CD4-positive, alpha-beta memory T cell (primary cell): Measurements from ENCODE around the gene ANKRD33. TPM values are rescaled to one million over a fixed set of nuclear protein-coding genes. Genes with fewer than 3 reads are reported as not detected.

Experiments used
- CTCF ChIA-PET: fragments of 350-600 bp; sonication (Branson Sonifier 250); formaldehyde crosslinking; loops from one replicate; lab custom pipeline; 2021; ENCODE audit warnings: inconsistent platforms; ENCODE audit not compliant: partially characterized antibody; lab: Charles Lee
- POLR2A ChIA-PET: fragments of 350-600 bp; sonication (Branson Sonifier 250); formaldehyde crosslinking; loops from one replicate; lab custom pipeline; 2021; ENCODE audit not compliant: partially characterized antibody; lab: Charles Lee
- DNase-seq, 5 donors: peaks; one replicate each; pipeline versions ENCODE4 v3.0.0 to v3.0.0-alpha.2; 2020 to 2022; ENCODE audit warnings: mixed read lengths in 1 of 5
- H3K27ac ChIP-seq: one replicate; pipeline ENCODE4 v1.7.0; 2013; ENCODE audit warnings: low read depth, low read length
- H3K27me3 ChIP-seq: 2 replicates; pipeline ENCODE4 v1.7.0; 2013; ENCODE audit warnings: mild to moderate bottlenecking, low read length, moderate library complexity; ENCODE audit not compliant: insufficient read depth
- H3K36me3 ChIP-seq: 2 replicates; pipeline ENCODE4 v1.7.0; 2013; ENCODE audit warnings: mild to moderate bottlenecking, low read length, moderate library complexity; ENCODE audit not compliant: insufficient read depth
- H3K4me1 ChIP-seq: 2 replicates; pipeline ENCODE4 v1.7.0; 2013; ENCODE audit warnings: mild to moderate bottlenecking, low read length, moderate library complexity; ENCODE audit not compliant: insufficient read depth
- H3K4me3 ChIP-seq, 2 donors: one replicate each; pipeline ENCODE4 v1.7.0; 2013; ENCODE audit warnings: low read length in 2 of 2, mild to moderate bottlenecking in 1 of 2
- H3K9me3 ChIP-seq, 2 donors: one replicate each; pipeline ENCODE4 v1.7.0; 2013; ENCODE audit warnings: low read length in 2 of 2, control low read depth in 1 of 2; ENCODE audit not compliant: control insufficient read depth in 1 of 2
- H3K27ac Mint-ChIP-seq, 7 donors: one replicate each; pipeline ENCODE4 v1.8.0; 2020 to 2021; ENCODE audit warnings: mixed read lengths in 7 of 7, mild to moderate bottlenecking in 6 of 7, inconsistent platforms in 3 of 7, moderate library complexity in 3 of 7
- H3K27me3 Mint-ChIP-seq, 2 donors: one replicate each; pipeline ENCODE4 v1.8.0; 2020 to 2021; ENCODE audit warnings: mixed read lengths in 2 of 2
- H3K36me3 Mint-ChIP-seq, 2 donors: one replicate each; pipeline ENCODE4 v1.8.0; 2020 to 2021; ENCODE audit warnings: mixed read lengths in 2 of 2, inconsistent platforms in 1 of 2, mild to moderate bottlenecking in 1 of 2
- H3K4me1 Mint-ChIP-seq, 4 donors: one replicate each; pipeline ENCODE4 v1.8.0; 2020 to 2021; ENCODE audit warnings: mixed read lengths in 4 of 4, mild to moderate bottlenecking in 1 of 4
- H3K4me3 Mint-ChIP-seq, 8 donors: one replicate each; pipeline ENCODE4 v1.8.0; 2020 to 2021; ENCODE audit warnings: mixed read lengths in 8 of 8, mild to moderate bottlenecking in 7 of 8, moderate library complexity in 6 of 8, inconsistent platforms in 3 of 8
- H3K9me3 Mint-ChIP-seq, 8 donors: one replicate each; pipeline ENCODE4 v1.8.0; 2020 to 2021; ENCODE audit warnings: mixed read lengths in 8 of 8, mild to moderate bottlenecking in 5 of 8, inconsistent platforms in 3 of 8, moderate library complexity in 1 of 8
- intact Hi-C: fragments of 100-400 bp; cut with micrococcal nuclease; formaldehyde crosslinking; loops from one replicate; pipeline ENCODE4 v1.15.1; 2023
- polyA plus RNA-seq, 2 donors: library from polyadenylated mRNA; unstranded; fragments of 300-500 nt; fragmentation: Illumina TruSeq; gene quantifications; one replicate each; pipeline ENCODE4 v1.2.3, GENCODE V29; 2021
- total RNA-seq, 2 experiments: library from RNA; stranded (reverse); gene quantifications; one replicate each; pipeline ENCODE4 v1.2.3, GENCODE V29; 2021

ANKRD33 gene
- total and polyA plus RNA-seq, 4 experiments from 2014 or later: not detected

- H3K36me3 ChIP-seq: no peaks in the 10 kb centered on the region
Measured at GRCh38 chr12:51904951-51905470, 17.1 kb downstream of the ANKRD33 start.

GRCh38 chr12:51905471-51906429 lies 17.8 kb downstream of the ANKRD33 start:
- Mint-ChIP-seq H3K4me1 (peaks cover 0 to 8% (median 4%) of the 10 kb centered on the region in 4 donors), H3K27ac (no peak overlapping the region), H3K36me3 (no peaks in the 10 kb centered on the region), H3K9me3 (peaks cover 0 to 2% (median 0%) of the 10 kb centered on the region in 8 donors), H3K4me3 (no peak overlapping the region), H3K27me3 (peaks cover 12 to 29% of the 10 kb centered on the region in 2 donors)
- Histone ChIP-seq H3K27ac (no peak overlapping the region), H3K36me3 (no peaks in the 10 kb centered on the region), H3K9me3 (no peaks in the 10 kb centered on the region), H3K4me3 (no peak overlapping the region), H3K27me3 (peaks cover 21% of the 10 kb centered on the region), H3K4me1 (no peaks in the 10 kb centered on the region)
- intact Hi-C loops: no loop called here
- ChIA-PET CTCF (interaction anchor here (1.2 kb wide), 1 partner anchor 11 kb away, joined by 3 read pairs; no protein-coding TSS in a partner anchor), POLR2A (no interaction called here)
- DNase-seq: no peak

More at GRCh38 chr12:51904951-51905470, 17.1 kb downstream of the ANKRD33 start:
- CTCF ChIA-PET: interaction anchor here (1.2 kb wide), 1 partner anchor 11 kb away, joined by 3 read pairs; no protein-coding TSS in a partner anchor
- Histone ChIP-seq H3K27ac (no peak overlapping the region), H3K4me1 (no peaks in the 10 kb centered on the region), H3K9me3 (no peaks in the 10 kb centered on the region), H3K27me3 (peaks cover 21% of the 10 kb centered on the region), H3K4me3 (no peak overlapping the region)
- POLR2A ChIA-PET: no interaction called here
- Mint-ChIP-seq H3K4me3 (no peak overlapping the region), H3K27me3 (peaks cover 12 to 25% of the 10 kb centered on the region in 2 donors), H3K4me1 (peaks cover 0 to 8% (median 4%) of the 10 kb centered on the region in 4 donors), H3K36me3 (no peaks in the 10 kb centered on the region), H3K27ac (peak overlapping the region in 1 of 7 donors; percentile 14), H3K9me3 (peaks cover 0 to 2% (median 0%) of the 10 kb centered on the region in 8 donors)
- no peak for DNase-seq
- intact Hi-C loops: no loop called here

GRCh38 chr12:51906430-51907082 lies 18.7 kb downstream of the ANKRD33 start:
- no peaks in the 10 kb centered on the region for H3K9me3 ChIP-seq
- no peaks in the 10 kb centered on the region for H3K4me1 ChIP-seq
- CTCF ChIA-PET: no interaction called here
- DNase-seq: no peak
- H3K4me3 ChIP-seq: no peak overlapping the region
- Mint-ChIP-seq H3K36me3 (no peaks in the 10 kb centered on the region), H3K4me1 (peaks cover 0 to 8% (median 4%) of the 10 kb centered on the region in 4 donors), H3K9me3 (peaks cover 0 to 2% (median 0%) of the 10 kb centered on the region in 8 donors), H3K27ac (no peak overlapping the region), H3K4me3 (no peak overlapping the region), H3K27me3 (peaks cover 12 to 32% of the 10 kb centered on the region in 2 donors)
- POLR2A ChIA-PET: no interaction called here
- peaks cover 21% of the 10 kb centered on the region for H3K27me3 ChIP-seq
- no peak overlapping the region for H3K27ac ChIP-seq
- intact Hi-C loops: no loop called here
- no peaks in the 10 kb centered on the region for H3K36me3 ChIP-seq

- Histone ChIP-seq H3K36me3 (no peaks in the 10 kb centered on the region), H3K4me3 (no peak within 1 kb of the TSS), H3K27ac (no peak within 1 kb of the TSS), H3K9me3 (no peaks in the 10 kb centered on the region), H3K4me1 (no peaks in the 10 kb centered on the region), H3K27me3 (peaks cover 21% of the 10 kb centered on the region)
- peak within 1 kb of the TSS in 1 of 8 donors; percentile 22 for H3K4me3 Mint-ChIP-seq
- intact Hi-C loops: no loop called here
- no peaks in the 10 kb centered on the region for H3K36me3 Mint-ChIP-seq
- H3K4me1 Mint-ChIP-seq: peaks cover 0 to 8% (median 4%) of the 10 kb centered on the region in 4 donors
- ChIA-PET POLR2A (no interaction called here), CTCF (no interaction called here)
- peaks cover 15 to 32% of the 10 kb centered on the region in 2 donors for H3K27me3 Mint-ChIP-seq
- H3K9me3 Mint-ChIP-seq: no peaks in the 10 kb centered on the region
- no peak for DNase-seq
- no peak within 1 kb of the TSS for H3K27ac Mint-ChIP-seq
Measured at GRCh38 chr12:51907083-51907855, 19.4 kb downstream of the ANKRD33 start, which contains the start of gene ACVRL1. ACVRL1 (plus strand) TSS chr12:51907504; CDS start chr12:51912475, 4,971 bp downstream.

GRCh38 chr12:51907856-51908425 lies 20.0 kb downstream of the ANKRD33 start:
- Mint-ChIP-seq H3K27ac (no peak overlapping the region), H3K36me3 (no peaks in the 10 kb centered on the region), H3K4me3 (peak overlapping the region in 1 of 8 donors; percentile 22), H3K4me1 (peaks cover 0 to 8% (median 4%) of the 10 kb centered on the region in 4 donors), H3K27me3 (peaks cover 16 to 32% of the 10 kb centered on the region in 2 donors), H3K9me3 (no peaks in the 10 kb centered on the region)
- Histone ChIP-seq H3K4me1 (no peaks in the 10 kb centered on the region), H3K36me3 (no peaks in the 10 kb centered on the region), H3K4me3 (no peak overlapping the region), H3K27ac (no peak overlapping the region), H3K27me3 (peaks cover 21% of the 10 kb centered on the region), H3K9me3 (no peaks in the 10 kb centered on the region)
- POLR2A ChIA-PET: no interaction called here
- intact Hi-C loops: no loop called here
- CTCF ChIA-PET: no interaction called here
- DNase-seq: no peak

GRCh38 chr12:51908876-51909592 lies 21.1 kb downstream of the ANKRD33 start:
- Mint-ChIP-seq H3K4me1 (peaks cover 0 to 8% (median 4%) of the 10 kb centered on the region in 4 donors), H3K4me3 (no peak overlapping the region), H3K27ac (no peak overlapping the region), H3K36me3 (no peaks in the 10 kb centered on the region), H3K9me3 (no peaks in the 10 kb centered on the region), H3K27me3 (peaks cover 19 to 32% of the 10 kb centered on the region in 2 donors)
- ChIA-PET CTCF (no interaction called here), POLR2A (no interaction called here)
- no peaks in the 10 kb centered on the region for H3K36me3 ChIP-seq
- no peak overlapping the region for H3K27ac ChIP-seq
- peaks cover 21% of the 10 kb centered on the region for H3K27me3 ChIP-seq
- H3K9me3 ChIP-seq: no peaks in the 10 kb centered on the region
- no peak overlapping the region for H3K4me3 ChIP-seq
- H3K4me1 ChIP-seq: no peaks in the 10 kb centered on the region
- DNase-seq: no peak
- intact Hi-C loops: no loop called here
